ENCODE results near the gene SYNE2.

SYNE2 gene

GRCh38 chr14:63911404-63911803 is 58.6 kb downstream of the SYNE2 start:
- no peak for DNase-seq (ENCODE audit: low spot score)

DNA sequence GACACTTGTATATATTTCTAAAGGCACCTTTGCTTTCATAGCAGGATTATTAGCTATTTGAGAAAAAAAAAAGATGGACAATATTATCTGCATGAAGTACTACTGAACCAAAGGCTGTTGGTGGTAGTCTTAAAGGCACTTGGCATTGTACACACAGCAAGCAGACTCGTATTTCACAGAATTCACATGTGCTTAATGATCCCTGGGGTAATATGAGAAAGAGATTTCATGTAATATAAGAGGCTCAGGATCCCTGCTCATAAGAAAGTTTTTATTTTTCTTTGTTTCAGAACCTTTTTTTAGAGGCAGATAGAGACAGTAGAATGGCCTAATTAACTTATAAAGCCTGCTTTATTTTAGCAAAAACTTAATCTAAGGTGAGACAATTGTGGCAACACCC is 59.5 kb downstream of the SYNE2 start:
- no peak for DNase-seq (ENCODE audit: low spot score)

DNA sequence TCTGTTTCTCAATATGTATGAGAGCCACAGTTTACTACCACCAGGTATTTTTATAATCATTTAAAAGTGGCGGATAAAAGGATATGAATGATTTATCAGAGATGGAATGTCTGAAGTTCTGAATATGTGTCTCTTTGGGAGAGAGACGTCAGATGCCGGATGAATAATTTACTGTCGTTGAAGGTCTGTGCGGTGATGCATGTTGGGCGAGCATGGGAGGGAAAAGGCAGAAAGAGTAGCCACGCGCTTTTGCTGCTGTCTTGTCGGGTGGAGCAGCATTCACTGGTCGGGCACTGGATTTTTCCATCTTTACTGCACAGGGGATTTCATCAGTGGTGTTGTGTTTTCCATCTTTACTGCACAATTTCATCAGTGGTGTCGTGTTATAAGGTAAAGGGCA is 65.6 kb downstream of the SYNE2 start:
- no peak for DNase-seq (ENCODE audit: low spot score)

- no peak for DNase-seq (ENCODE audit: low spot score)
These were observed 70.1 kb downstream of the SYNE2 start for GRCh38 chr14:63922696-63923421.

- DNase-seq (ENCODE audit: low spot score): no peak
These were observed 70.6 kb downstream of the SYNE2 start for GRCh38 chr14:63923422-63923752.

DNA sequence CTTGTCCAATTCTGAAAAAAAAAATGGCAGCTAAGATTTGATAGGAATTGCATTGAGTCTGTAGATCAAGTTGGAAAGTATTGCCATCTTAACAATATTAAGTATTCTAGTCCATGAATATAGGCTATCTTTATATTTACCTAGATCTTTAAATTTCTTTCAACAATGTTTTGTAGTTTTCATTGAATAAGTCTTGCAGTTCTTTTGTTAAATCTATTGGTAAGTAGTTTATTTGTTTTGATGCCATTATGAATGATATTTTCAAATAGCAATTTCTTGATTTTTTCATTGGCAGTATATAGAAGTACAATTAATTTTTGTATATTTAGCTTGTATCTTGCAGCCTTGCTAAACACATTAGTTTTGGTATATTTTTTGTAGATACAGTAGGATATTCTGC is 71.6 kb downstream of the SYNE2 start:
- DNase-seq (ENCODE audit: low spot score): no peak

- DNase-seq (ENCODE audit: low spot score): no peak
These were observed 73.8 kb downstream of the SYNE2 start for GRCh38 chr14:63926641-63927040.

DNA sequence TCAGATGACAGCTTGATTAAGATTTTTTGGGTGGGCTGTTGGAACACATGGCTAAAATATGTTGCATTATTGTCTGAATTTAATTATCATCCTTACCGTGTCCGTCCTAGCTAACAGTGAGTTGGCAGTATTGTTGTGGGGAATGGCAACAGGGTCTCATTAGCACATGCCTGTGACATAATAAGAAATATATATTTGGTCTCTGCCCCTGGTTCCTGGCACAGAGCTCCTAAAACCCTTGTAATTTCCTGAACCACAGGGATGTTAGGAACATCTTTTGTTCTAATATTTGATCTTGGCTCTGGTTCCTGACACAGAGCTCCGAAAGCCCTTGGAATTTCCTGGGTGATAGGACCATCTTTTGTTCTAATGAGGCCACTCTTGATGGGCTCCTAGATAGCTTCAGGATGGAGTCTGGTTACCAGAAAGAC is 76.0 kb downstream of the SYNE2 start:
- no peak for DNase-seq (ENCODE audit: low spot score)

DNA sequence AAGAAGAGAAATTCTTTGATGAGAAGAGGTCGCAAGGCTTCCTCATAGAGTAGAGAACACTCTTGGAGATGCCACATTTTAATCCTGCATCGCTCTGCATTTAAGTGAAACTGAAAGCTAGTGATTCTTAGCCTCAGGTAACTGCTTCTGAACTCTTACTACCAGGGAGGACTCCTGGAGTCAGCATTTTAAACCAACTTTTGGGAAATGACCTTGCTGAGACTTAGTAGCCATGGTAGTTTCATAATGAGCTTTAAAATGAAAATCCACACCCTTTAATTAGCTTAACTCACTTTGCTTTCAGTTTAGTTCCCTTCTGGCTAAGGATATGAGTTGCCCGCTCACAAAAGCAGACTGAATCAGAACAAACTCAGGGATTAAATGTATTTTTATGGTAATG is 80.3 kb downstream of the SYNE2 start:
- DNase-seq (ENCODE audit: low spot score): no peak

DNA sequence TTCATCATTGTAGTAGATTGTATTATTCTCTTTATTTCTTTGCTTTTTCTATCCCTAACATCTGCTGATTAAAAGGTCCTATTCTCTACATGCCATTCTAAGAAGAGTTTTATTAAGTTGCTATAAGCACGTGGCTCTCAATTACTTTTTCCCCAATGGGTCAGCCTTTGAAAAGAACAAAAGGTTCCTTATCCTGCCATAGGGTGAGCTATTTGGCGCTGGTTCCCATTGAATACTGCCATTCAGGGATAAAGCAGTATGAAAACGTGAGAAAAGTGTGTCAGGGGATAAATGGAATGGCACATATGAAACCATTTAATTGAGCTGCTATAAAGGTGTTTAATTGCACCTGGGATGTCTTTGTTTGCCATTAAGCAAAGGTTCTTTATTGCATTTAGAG is 80.9 kb downstream of the SYNE2 start:
- DNase-seq (ENCODE audit: low spot score): no peak

DNA sequence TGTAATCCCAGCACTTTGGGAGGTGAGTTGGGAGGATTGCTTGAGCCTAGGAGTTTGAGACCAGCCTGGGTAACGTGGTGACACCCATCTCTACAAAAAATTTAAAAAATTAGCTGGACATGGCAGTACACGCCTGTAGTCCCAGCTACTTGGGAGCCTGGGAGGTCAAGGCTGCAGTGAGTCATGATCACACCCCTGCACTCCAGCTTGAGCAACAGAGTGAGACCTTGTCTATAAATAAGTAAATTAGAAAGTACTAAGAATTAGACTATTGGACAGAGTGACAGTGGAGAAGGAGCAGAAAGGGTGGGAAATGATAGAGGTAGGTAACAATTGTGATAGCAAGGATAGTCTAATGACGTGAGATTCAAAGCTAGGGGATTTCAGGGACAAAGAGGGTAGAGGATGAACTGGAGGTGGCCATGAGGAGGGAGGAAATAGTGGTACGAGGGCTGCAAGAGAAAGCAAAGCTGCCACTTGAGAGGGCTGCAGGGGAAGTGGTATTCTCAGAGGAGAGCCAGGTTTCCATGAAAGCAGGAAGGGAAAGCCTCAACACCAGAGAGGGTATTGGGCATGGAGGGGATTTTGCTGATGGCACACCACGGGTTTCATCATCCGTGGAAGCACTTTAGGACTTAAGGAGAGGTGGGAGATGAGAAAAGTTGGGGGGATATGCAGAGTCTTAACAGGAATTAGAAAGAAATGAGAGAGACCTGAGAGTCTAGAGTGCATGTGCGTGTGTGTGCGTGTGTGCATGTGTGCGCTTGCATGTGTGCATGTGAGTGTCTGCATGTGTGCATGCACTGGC is 85.6 kb downstream of the SYNE2 start:
- no peak for DNase-seq (ENCODE audit: low spot score)

DNA sequence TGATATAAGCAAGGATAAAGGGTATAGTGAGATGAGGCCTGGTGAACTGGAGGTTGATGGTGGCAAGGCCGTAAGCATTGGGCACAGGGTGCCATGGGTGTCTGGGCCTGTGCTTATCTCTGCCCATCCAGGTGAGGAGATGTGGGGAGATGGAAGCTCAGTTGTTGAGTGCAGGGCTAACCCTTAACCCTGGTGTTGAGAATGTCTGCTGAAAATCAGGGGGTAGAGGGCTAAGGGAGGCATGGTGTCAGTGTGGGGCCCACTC is 86.1 kb downstream of the SYNE2 start:
- DNase-seq (ENCODE audit: low spot score): no peak

- DNase-seq (ENCODE audit: low spot score): no peak
These were observed 87.6 kb downstream of the SYNE2 start for GRCh38 chr14:63940387-63940786.

DNA sequence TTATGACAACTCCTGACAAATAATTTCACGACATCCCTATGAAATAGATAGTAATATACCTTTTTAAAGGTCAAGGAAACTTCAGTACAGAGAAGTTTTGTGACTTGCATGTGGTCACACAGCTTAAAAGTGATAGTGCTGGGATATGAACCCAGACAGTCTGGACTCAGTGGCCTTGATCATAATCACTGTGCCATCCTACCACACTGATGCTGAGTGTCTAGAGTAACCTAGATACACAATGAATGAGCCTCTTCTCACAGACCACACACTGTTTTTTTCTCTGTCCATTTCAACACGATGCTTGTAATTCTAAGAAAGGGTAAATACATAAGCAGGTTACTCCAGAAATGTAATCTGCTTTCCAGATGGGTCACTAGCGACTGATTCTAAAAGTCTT is 88.2 kb downstream of the SYNE2 start:
- DNase-seq (ENCODE audit: low spot score): no peak

DNA sequence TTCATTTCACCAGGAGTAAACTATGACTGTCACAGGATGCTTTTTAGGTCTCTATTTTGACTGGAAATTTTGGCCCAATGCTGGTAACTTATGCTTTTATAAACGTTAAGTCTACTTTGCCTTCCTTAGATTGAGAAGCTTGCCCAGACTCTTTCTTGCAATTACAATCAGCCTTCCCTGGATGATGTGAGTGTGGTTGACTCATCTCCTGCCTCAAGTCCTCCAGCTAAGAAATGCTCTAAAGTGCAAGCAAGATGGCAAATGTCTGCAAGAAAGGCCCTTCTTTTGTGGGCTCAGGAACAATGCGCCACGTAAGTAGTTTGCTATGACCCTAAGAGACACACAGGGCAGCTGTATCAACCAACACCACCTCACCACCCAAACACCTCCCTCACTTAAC is 96.9 kb downstream of the SYNE2 start:
- DNase-seq (ENCODE audit: low spot score): no peak

DNA sequence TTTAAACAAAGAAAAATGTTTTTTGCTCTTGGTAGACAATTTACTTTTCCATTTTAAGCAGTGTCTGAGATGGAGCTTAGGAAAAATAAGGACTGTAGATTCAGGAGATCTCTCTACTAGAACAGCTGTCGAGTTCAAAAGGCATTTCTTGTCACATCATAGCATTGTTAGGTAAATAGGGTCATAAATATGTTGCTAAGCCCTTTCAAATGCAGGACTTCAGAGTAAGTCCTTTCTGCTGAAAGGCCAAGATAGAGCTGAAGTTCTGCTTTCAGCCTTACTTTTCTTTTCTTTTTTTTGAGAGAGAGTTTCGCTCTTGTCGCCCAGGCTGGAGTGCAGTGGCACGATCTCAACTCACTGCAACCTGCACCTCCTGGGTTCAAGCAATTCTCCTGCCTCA is 98.2 kb downstream of the SYNE2 start:
- no peak for DNase-seq (ENCODE audit: low spot score)

GRCh38 chr14:63951429-63951828 is 98.6 kb downstream of the SYNE2 start:
- DNase-seq (ENCODE audit: low spot score): no peak

DNA sequence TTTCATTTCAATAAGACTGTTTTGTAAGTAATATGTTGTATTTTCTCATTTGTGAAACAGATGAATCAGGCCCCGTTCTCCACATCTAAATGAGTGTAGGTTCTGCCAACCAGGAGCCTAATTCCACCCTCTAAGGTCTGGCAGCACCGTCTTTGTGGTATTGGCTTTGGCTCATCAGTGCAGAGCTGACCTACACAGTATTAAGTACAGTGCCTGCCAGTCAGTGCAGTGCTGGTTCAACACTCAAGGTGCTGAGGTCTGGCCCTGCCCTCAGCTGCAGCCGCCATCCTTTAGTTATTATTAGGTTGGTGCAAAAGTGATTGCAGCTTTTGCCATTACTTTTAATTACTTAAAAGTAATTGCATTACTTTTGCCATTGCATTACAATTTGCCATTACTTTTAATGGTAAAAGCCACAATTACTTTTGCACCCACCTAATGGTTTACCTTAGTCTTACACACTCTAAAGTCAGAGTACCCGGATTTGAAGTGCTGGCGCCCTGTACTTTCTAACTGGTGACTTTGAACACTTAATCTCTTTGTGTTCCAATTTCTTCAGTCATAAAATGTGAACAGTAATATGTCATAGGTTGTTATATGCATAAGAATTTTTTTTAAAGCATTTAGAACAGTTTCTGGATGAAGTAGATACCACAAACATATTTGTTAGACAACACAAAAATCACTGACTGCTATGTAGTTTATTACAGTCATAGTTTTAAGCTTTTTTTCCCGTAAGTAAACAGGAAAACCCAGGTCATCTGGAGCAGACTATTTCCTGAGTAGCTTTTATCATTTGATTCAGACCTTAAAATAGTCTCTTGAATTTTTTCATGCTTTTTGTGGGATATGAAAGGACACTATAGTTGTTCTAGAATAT is 99.5 kb downstream of the SYNE2 start:
- no peak for DNase-seq (ENCODE audit: low spot score)

GRCh38 chr14:63952933-63953437 is 100.2 kb downstream of the SYNE2 start:
- no peak for DNase-seq (ENCODE audit: low spot score)

GRCh38 chr14:63956326-63956725 is 103.5 kb downstream of the SYNE2 start:
- DNase-seq (ENCODE audit: low spot score): no peak

DNA sequence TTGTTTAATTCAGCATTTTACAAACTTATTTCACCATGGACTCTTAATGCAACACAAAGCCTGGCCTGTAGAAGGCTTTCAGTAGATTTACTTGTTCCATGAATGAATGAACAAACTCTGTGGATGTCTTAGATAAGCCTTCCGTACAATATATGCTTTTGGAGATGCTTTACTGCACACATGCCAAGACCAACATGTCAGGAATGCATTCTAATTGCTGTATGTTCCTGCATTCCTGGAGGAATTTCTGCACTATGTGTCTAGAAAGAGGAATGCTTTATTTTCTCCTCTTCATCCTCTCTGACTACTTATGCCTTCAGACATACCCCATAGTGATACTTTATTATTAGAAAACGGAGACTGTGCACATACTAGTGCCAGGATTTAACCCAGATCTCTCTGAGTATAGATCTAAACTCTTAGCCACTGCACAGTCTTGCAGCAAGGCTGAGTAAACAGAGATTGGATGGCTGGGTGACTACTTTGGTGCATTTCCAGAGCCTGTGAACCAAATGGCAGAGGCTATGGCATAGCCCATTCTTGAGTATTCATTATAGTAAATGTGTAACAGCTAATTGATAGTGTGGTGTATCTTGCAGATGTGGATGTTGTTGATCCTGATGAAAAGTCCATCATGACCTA is 108.2 kb downstream of the SYNE2 start:
- DNase-seq (ENCODE audit: low spot score): no peak

DNA sequence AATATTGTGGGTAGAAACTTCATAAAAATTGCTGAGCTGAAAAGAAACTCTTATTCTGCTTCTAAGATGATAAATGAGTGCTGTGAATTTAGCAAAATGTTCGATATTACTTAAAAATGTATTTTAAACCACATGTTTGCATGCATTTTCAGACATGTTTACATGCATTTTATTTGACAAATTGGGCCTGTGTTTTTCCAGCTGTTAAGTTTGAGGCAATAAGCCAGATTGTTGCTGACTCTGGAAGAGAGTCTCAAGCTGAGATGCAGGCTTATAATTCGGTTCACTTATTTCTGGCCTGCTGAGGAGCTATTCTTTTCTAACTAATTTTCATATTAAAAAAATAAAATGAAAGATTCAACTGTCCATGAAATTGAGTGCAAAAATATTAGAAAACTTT is 110.1 kb downstream of the SYNE2 start:
- no peak for DNase-seq (ENCODE audit: low spot score)
